WTC11 (cell line): Measurements from ENCODE around the gene DBR1. TPM values are rescaled to one million over a fixed set of nuclear protein-coding genes. Genes with fewer than 3 reads are reported as not detected.
A peak's percentile ranks its signal among the peaks of the same experiment; 100 is the strongest.

Source experiments
- ATF1 ChIP-seq: sonication (generic); formaldehyde crosslinking; IDR thresholded peaks from 2 replicates; pipeline ENCODE4 v1.8.1; 2023; ENCODE audit warnings: mild to moderate bottlenecking, moderate library complexity, missing genetic modification reagents
- ATF3 ChIP-seq: sonication (generic); formaldehyde crosslinking; conservative IDR thresholded peaks from 2 replicates; pipeline ENCODE4 v1.8.1; 2022; ENCODE audit warnings: mild to moderate bottlenecking, missing genetic modification reagents
- CBFB ChIP-seq: sonication (generic); formaldehyde crosslinking; IDR thresholded peaks from 2 replicates; pipeline ENCODE4 v1.8.1; 2022; ENCODE audit warnings: mild to moderate bottlenecking, low read depth, missing genetic modification reagents
- ETV6 ChIP-seq: sonication (generic); formaldehyde crosslinking; IDR thresholded peaks from 2 replicates; pipeline ENCODE4 v1.8.1; 2022; ENCODE audit warnings: mild to moderate bottlenecking, missing genetic modification reagents
- GRHL2 ChIP-seq: fragments of 250-450 bp; sonication (Bioruptor Pico); IDR thresholded peaks from 2 replicates; pipeline ENCODE4 v1.8.0; 2022; ENCODE audit warnings: mild to moderate bottlenecking, moderate library complexity; ENCODE audit not compliant: insufficient replicate concordance, severe bottlenecking
- JAZF1 ChIP-seq: fragments of 250-450 bp; sonication (Bioruptor Pico); IDR thresholded peaks from 2 replicates; pipeline ENCODE4 v1.9.0; 2021; ENCODE audit warnings: moderate library complexity, mild to moderate bottlenecking, inconsistent platforms
- NFE2L1 ChIP-seq: sonication (generic); formaldehyde crosslinking; IDR thresholded peaks from 2 replicates; pipeline ENCODE4 v1.8.1; 2023; ENCODE audit warnings: missing genetic modification reagents
- OVOL2 ChIP-seq: fragments of 250-450 bp; sonication (Bioruptor Pico); IDR thresholded peaks from 2 replicates; pipeline ENCODE4 v1.9.0; 2021; ENCODE audit warnings: mild to moderate bottlenecking, borderline replicate concordance
- PREB ChIP-seq: sonication (generic); formaldehyde crosslinking; IDR thresholded peaks from 2 replicates; pipeline ENCODE4 v1.8.1; 2022; ENCODE audit warnings: mild to moderate bottlenecking, missing genetic modification reagents, moderate library complexity, borderline replicate concordance
- RORB ChIP-seq: fragments of 250-450 bp; sonication (Bioruptor Pico); IDR thresholded peaks from 2 replicates; pipeline ENCODE4 v1.9.0; 2021; ENCODE audit warnings: mild to moderate bottlenecking
- SMAD3 ChIP-seq: sonication (generic); formaldehyde crosslinking; IDR thresholded peaks from 2 replicates; pipeline ENCODE4 v1.8.0; 2022; ENCODE audit warnings: missing genetic modification reagents, mild to moderate bottlenecking, borderline replicate concordance
- SMAD4 ChIP-seq: sonication (generic); formaldehyde crosslinking; IDR thresholded peaks from 2 replicates; pipeline ENCODE4 v1.8.0; 2022; ENCODE audit warnings: mild to moderate bottlenecking, missing genetic modification reagents
- SP1 ChIP-seq: sonication (generic); formaldehyde crosslinking; conservative IDR thresholded peaks from 2 replicates; pipeline ENCODE4 v1.8.1; 2022; ENCODE audit warnings: missing genetic modification reagents
- TCF7 ChIP-seq: sonication (generic); formaldehyde crosslinking; IDR thresholded peaks from 2 replicates; pipeline ENCODE4 v1.8.0; 2022; ENCODE audit warnings: mild to moderate bottlenecking, low read depth, missing genetic modification reagents, moderate library complexity
- TEAD1 ChIP-seq: sonication (generic); formaldehyde crosslinking; IDR thresholded peaks from 2 replicates; pipeline ENCODE4 v1.8.0; 2022; ENCODE audit warnings: mild to moderate bottlenecking, missing genetic modification reagents
- TEAD4 ChIP-seq: sonication (generic); formaldehyde crosslinking; IDR thresholded peaks from 2 replicates; pipeline ENCODE4 v1.8.0; 2022; ENCODE audit warnings: mild to moderate bottlenecking, missing genetic modification reagents
- TP53 ChIP-seq: sonication (generic); formaldehyde crosslinking; IDR thresholded peaks from 2 replicates; pipeline ENCODE4 v1.8.1; 2023; ENCODE audit warnings: mild to moderate bottlenecking, missing genetic modification reagents
- USF1 ChIP-seq: sonication (generic); formaldehyde crosslinking; IDR thresholded peaks from 2 replicates; pipeline ENCODE4 v1.8.0; 2022; ENCODE audit warnings: mild to moderate bottlenecking, missing genetic modification reagents
- USF2 ChIP-seq: sonication (generic); formaldehyde crosslinking; IDR thresholded peaks from 2 replicates; pipeline ENCODE4 v1.8.1; 2023; ENCODE audit warnings: mild to moderate bottlenecking, missing genetic modification reagents, moderate library complexity
- ZNF121 ChIP-seq: sonication (generic); formaldehyde crosslinking; IDR thresholded peaks from 2 replicates; pipeline ENCODE4 v1.8.0; 2023; ENCODE audit warnings: missing genetic modification reagents
- total RNA-seq: library from RNA; stranded (reverse); gene quantifications from 3 replicates; pipeline ENCODE4 v1.2.3, GENCODE V29; 2021
- TF ChIP-seq, protein P1 (sequence below): sonication (generic); formaldehyde crosslinking; IDR thresholded peaks from 2 replicates; pipeline ENCODE4 v1.8.0; 2022; ENCODE audit warnings: missing genetic modification reagents
- TF ChIP-seq, protein P2 (sequence below): sonication (generic); formaldehyde crosslinking; IDR thresholded peaks from 2 replicates; pipeline ENCODE4 v1.8.1; 2023; ENCODE audit warnings: mild to moderate bottlenecking, missing genetic modification reagents
- TF ChIP-seq, protein P3 (sequence below): fragments of 250-450 bp; sonication (Bioruptor Pico); conservative IDR thresholded peaks from 2 replicates; pipeline ENCODE4 v1.9.0; 2021; ENCODE audit warnings: mild to moderate bottlenecking
- TF ChIP-seq, protein P4 (sequence below): sonication (generic); formaldehyde crosslinking; IDR thresholded peaks from 2 replicates; pipeline ENCODE4 v1.8.0; 2022; ENCODE audit warnings: mild to moderate bottlenecking, missing genetic modification reagents
- TF ChIP-seq, protein P5 (sequence below): fragments of 200-600 bp; IDR thresholded peaks from 2 replicates; pipeline ENCODE4 v1.8.0; 2022; ENCODE audit warnings: antibody characterized with exemption

The DBR1 gene
- total RNA-seq, 1 experiment from 2014 or later, result 19.3 TPM

GRCh38 chr3:138187296-138188012 lies 12.7 kb upstream of the DBR1 start, which contains the start of gene ARMC8 (continued):
- TF ChIP-seq, protein P1, sequence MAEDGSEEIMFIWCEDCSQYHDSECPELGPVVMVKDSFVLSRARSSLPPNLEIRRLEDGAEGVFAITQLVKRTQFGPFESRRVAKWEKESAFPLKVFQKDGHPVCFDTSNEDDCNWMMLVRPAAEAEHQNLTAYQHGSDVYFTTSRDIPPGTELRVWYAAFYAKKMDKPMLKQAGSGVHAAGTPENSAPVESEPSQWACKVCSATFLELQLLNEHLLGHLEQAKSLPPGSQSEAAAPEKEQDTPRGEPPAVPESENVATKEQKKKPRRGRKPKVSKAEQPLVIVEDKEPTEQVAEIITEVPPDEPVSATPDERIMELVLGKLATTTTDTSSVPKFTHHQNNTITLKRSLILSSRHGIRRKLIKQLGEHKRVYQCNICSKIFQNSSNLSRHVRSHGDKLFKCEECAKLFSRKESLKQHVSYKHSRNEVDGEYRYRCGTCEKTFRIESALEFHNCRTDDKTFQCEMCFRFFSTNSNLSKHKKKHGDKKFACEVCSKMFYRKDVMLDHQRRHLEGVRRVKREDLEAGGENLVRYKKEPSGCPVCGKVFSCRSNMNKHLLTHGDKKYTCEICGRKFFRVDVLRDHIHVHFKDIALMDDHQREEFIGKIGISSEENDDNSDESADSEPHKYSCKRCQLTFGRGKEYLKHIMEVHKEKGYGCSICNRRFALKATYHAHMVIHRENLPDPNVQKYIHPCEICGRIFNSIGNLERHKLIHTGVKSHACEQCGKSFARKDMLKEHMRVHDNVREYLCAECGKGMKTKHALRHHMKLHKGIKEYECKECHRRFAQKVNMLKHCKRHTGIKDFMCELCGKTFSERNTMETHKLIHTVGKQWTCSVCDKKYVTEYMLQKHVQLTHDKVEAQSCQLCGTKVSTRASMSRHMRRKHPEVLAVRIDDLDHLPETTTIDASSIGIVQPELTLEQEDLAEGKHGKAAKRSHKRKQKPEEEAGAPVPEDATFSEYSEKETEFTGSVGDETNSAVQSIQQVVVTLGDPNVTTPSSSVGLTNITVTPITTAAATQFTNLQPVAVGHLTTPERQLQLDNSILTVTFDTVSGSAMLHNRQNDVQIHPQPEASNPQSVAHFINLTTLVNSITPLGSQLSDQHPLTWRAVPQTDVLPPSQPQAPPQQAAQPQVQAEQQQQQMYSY (CRISPR knock-in tag), result no peak; the same call in 1 of the 2 replicates
- TF ChIP-seq ATF1, result no peak
- TF ChIP-seq, protein P2, sequence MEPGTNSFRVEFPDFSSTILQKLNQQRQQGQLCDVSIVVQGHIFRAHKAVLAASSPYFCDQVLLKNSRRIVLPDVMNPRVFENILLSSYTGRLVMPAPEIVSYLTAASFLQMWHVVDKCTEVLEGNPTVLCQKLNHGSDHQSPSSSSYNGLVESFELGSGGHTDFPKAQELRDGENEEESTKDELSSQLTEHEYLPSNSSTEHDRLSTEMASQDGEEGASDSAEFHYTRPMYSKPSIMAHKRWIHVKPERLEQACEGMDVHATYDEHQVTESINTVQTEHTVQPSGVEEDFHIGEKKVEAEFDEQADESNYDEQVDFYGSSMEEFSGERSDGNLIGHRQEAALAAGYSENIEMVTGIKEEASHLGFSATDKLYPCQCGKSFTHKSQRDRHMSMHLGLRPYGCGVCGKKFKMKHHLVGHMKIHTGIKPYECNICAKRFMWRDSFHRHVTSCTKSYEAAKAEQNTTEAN (CRISPR knock-in tag), result peak; percentile 81; the same call in 1 of the 2 replicates
- TF ChIP-seq, protein P3, sequence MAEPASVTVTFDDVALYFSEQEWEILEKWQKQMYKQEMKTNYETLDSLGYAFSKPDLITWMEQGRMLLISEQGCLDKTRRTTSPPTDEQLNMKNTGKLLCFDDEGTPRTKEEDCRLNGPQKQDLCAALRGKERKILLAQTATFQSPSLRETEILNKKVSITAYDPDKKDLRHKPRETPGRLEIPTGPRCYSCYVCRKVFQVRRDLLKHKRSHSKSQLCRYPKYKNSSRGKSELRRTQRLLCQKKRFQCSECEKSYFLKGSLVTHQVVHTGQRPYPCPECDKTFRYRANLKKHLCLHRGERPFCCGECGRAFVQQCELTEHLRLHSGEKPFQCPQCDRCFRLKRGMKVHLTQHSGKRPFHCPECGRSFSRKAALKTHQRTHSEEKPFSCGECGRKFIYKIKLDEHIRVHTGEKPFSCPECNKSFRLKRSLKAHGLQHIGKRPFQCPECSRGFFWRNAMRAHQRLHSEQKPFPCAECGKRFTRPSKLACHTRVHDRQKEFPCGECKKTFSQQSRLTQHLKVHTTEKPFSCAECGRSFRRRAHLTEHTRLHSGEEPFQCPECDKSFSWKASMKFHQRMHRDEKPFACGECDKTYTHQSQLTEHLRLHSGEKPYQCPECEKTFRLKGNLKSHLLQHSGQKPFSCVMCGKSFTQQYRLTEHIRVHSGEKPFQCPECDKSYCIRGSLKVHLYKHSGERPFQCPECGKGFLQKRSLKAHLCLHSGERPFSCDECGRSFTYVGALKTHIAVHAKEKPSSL (CRISPR knock-in tag), result no peak
- TF ChIP-seq, protein P4, sequence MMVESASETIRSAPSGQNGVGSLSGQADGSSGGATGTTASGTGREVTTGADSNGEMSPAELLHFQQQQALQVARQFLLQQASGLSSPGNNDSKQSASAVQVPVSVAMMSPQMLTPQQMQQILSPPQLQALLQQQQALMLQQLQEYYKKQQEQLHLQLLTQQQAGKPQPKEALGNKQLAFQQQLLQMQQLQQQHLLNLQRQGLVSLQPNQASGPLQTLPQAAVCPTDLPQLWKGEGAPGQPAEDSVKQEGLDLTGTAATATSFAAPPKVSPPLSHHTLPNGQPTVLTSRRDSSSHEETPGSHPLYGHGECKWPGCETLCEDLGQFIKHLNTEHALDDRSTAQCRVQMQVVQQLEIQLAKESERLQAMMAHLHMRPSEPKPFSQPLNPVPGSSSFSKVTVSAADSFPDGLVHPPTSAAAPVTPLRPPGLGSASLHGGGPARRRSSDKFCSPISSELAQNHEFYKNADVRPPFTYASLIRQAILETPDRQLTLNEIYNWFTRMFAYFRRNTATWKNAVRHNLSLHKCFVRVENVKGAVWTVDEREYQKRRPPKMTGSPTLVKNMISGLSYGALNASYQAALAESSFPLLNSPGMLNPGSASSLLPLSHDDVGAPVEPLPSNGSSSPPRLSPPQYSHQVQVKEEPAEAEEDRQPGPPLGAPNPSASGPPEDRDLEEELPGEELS (CRISPR knock-in tag), result peak; percentile 16; the same call in 1 of the 2 replicates
- TF ChIP-seq NFE2L1 (CRISPR knock-in tag), result peak; percentile 47; the same call in 1 of the 2 replicates
- no peak for TF ChIP-seq SMAD4
- peak; percentile 65; the same call in 1 of the 2 replicates for TF ChIP-seq SMAD3 (CRISPR knock-in tag)
- no peak for TF ChIP-seq ATF3 (CRISPR knock-in tag)
- TF ChIP-seq, protein P5, sequence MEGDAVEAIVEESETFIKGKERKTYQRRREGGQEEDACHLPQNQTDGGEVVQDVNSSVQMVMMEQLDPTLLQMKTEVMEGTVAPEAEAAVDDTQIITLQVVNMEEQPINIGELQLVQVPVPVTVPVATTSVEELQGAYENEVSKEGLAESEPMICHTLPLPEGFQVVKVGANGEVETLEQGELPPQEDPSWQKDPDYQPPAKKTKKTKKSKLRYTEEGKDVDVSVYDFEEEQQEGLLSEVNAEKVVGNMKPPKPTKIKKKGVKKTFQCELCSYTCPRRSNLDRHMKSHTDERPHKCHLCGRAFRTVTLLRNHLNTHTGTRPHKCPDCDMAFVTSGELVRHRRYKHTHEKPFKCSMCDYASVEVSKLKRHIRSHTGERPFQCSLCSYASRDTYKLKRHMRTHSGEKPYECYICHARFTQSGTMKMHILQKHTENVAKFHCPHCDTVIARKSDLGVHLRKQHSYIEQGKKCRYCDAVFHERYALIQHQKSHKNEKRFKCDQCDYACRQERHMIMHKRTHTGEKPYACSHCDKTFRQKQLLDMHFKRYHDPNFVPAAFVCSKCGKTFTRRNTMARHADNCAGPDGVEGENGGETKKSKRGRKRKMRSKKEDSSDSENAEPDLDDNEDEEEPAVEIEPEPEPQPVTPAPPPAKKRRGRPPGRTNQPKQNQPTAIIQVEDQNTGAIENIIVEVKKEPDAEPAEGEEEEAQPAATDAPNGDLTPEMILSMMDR, result no peak
- TF ChIP-seq SP1 (CRISPR knock-in tag), result peak; percentile 64
- no peak for TF ChIP-seq CBFB
- no peak for TF ChIP-seq PREB (CRISPR knock-in tag)
- TF ChIP-seq TEAD1 (CRISPR knock-in tag), result 0 out of 2 replicates have a peak, but pooled peaks have one; percentile 22
- no peak for TF ChIP-seq TP53 (CRISPR knock-in tag)
- TF ChIP-seq JAZF1, result no peak
- no peak for TF ChIP-seq OVOL2 (CRISPR knock-in tag)
- no peak for TF ChIP-seq TCF7
- TF ChIP-seq ZNF121 (CRISPR knock-in tag), result no peak
- no peak for TF ChIP-seq TEAD4
- no peak for TF ChIP-seq ETV6 (CRISPR knock-in tag)
- TF ChIP-seq GRHL2 (CRISPR knock-in tag), result no peak
- TF ChIP-seq USF2, result no peak
- no peak for TF ChIP-seq USF1
- no peak for TF ChIP-seq RORB (CRISPR knock-in tag)
